Uterus (tissue), 2 donors: ENCODE measurements around the gene TLCD1.

Experiments used
- POLR2A ChIP-seq, 2 donors: fragments of 450-650 bp; IDR thresholded peaks; one replicate each; pipeline ENCODE4 v1.6.1; 2016; ENCODE audit warnings: antibody characterized with exemption in 2 of 2, mild to moderate bottlenecking in 1 of 2, moderate library complexity in 1 of 2
- TF ChIP-seq, protein P1 (sequence below), 4 experiments: fragments of 200-600 bp in 2 of 4; fragments of 450-650 bp in 2 of 4; sonication (generic) in 2 of 4; IDR thresholded peaks; one replicate each; pipeline ENCODE4 v1.5.1; 2016 to 2019; ENCODE audit warnings: antibody characterized with exemption in 4 of 4, mild to moderate bottlenecking in 2 of 4, moderate library complexity in 1 of 4

DNA sequence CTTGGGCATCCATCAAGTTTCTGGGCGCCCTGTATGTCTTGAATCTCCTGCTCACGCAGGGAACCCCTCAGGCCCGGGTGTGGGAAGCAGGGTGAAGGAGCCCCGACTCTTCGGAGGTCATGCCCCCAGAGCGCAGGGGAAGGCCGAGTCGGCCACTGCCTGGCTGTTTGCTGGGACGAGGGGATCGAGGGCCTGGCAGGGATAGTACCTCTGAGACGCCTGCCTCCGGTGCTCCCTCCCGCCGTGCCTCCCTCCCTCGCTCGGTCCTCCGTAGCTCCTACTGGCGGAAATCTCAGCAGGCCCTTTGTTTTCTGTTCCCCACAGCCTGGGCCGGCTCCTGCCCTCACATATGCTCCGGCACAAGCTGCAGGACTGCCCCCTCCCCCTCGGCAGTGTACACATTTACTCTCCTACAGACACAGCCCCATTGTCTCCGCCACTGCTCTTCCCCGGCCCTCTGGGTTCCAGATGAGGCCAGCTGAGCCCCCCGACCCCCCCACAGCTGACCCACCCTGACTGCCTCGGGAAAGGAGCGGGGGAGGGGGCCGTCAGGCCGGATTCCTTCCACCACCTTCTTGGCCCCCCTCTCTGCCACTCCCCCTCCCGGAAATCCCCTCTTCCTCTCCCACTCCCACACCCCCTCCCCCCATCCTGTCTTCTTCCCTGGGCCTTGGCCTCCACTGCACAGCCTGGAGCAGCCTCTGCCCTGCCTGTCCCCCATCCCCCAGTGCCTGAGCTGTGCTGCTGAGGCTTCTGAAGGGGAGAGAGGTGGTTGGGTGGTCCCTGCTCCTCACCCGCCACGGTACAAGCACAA lies 19.1 kb upstream of the TLCD1 start:
- TF ChIP-seq POLR2A (IDR thresholded peaks at IDR 0.05): peak in 1 of 2 donors; percentile 39
- TF ChIP-seq, protein P1, sequence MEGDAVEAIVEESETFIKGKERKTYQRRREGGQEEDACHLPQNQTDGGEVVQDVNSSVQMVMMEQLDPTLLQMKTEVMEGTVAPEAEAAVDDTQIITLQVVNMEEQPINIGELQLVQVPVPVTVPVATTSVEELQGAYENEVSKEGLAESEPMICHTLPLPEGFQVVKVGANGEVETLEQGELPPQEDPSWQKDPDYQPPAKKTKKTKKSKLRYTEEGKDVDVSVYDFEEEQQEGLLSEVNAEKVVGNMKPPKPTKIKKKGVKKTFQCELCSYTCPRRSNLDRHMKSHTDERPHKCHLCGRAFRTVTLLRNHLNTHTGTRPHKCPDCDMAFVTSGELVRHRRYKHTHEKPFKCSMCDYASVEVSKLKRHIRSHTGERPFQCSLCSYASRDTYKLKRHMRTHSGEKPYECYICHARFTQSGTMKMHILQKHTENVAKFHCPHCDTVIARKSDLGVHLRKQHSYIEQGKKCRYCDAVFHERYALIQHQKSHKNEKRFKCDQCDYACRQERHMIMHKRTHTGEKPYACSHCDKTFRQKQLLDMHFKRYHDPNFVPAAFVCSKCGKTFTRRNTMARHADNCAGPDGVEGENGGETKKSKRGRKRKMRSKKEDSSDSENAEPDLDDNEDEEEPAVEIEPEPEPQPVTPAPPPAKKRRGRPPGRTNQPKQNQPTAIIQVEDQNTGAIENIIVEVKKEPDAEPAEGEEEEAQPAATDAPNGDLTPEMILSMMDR (IDR thresholded peaks at IDR 0.05): no peak
